Uterus (tissue), 4 donors: ENCODE data around the gene SYNE1. TPM values are rescaled to one million over a fixed set of nuclear protein-coding genes. Genes with fewer than 3 reads are reported as not detected.

ENCODE experiments used
- DNase-seq, 2 donors: peaks; one replicate each; pipeline ENCODE4 v3.0.0-alpha.2; 2019 to 2020
- H3K27ac ChIP-seq, 2 donors: fragments of 200-600 bp; sonication (generic); 1 replicate in 1 of 2; 2 replicates in 1 of 2; pipeline ENCODE4 v1.5.1; 2016 to 2018
- H3K27me3 ChIP-seq, 2 donors: fragments of 200-600 bp; sonication (generic); one replicate each; pipeline ENCODE4 v1.5.1; 2018 to 2019; ENCODE audit warnings: control low read depth in 1 of 2
- H3K36me3 ChIP-seq, 2 donors: fragments of 200-600 bp; sonication (generic); one replicate each; pipeline ENCODE4 v1.5.1; 2019; ENCODE audit warnings: control low read depth in 1 of 2
- H3K4me1 ChIP-seq, 2 donors: fragments of 200-600 bp; sonication (generic); one replicate each; pipeline ENCODE4 v1.5.1; 2018 to 2019; ENCODE audit warnings: control low read depth in 1 of 2
- H3K4me3 ChIP-seq, 2 donors: fragments of 200-600 bp; sonication (generic); 1 replicate in 1 of 2; 2 replicates in 1 of 2; pipeline ENCODE4 v1.5.1; 2018 to 2019; ENCODE audit warnings: mild to moderate bottlenecking in 1 of 2
- H3K9me3 ChIP-seq, 2 donors: fragments of 200-600 bp; sonication (generic); one replicate each; pipeline ENCODE4 v1.5.1; 2019; ENCODE audit warnings: control low read depth in 1 of 2
- POLR2A ChIP-seq, 2 donors: fragments of 450-650 bp; IDR thresholded peaks; one replicate each; pipeline ENCODE4 v1.6.1; 2016; ENCODE audit warnings: antibody characterized with exemption in 2 of 2, mild to moderate bottlenecking in 1 of 2, moderate library complexity in 1 of 2
- intact Hi-C: fragments of 100-400 bp; cut with DNase I; formaldehyde crosslinking; loops from one replicate; pipeline ENCODE4 v1.15.1; 2023; ENCODE audit warnings: low total_unique reads
- total RNA-seq, 4 donors: library from RNA; depleted of rRNA in 3 of 4; stranded (reverse); fragments of >200 nt in 3 of 4; gene quantifications; one replicate each; pipeline versions ENCODE4 v1.1.0 to v1.2.4, GENCODE V29; 2014 to 2023
- TF ChIP-seq, protein P1 (sequence below), 4 experiments: fragments of 200-600 bp in 2 of 4; fragments of 450-650 bp in 2 of 4; sonication (generic) in 2 of 4; IDR thresholded peaks; one replicate each; pipeline ENCODE4 v1.5.1; 2016 to 2019; ENCODE audit warnings: antibody characterized with exemption in 4 of 4, mild to moderate bottlenecking in 2 of 4, moderate library complexity in 1 of 4
- donor health status: DM: yes; HTN: yes; CAD: no.

SYNE1 gene
- total RNA-seq, 4 donors from 2014 or later, result 134 to 339 (median 181) TPM

GRCh38 chr6:152343735-152344360 lies 293.3 kb downstream of the SYNE1 start:
- H3K4me1 ChIP-seq, result no peaks in the 10 kb centered on the region
- peaks cover 0 to 2% of the 10 kb centered on the region in 2 donors for H3K36me3 ChIP-seq

GRCh38 chr6:152341596-152341995 lies 295.6 kb downstream of the SYNE1 start:
- no peak for DNase-seq
- intact Hi-C loops, result no loop called here
- TF ChIP-seq, protein P1, sequence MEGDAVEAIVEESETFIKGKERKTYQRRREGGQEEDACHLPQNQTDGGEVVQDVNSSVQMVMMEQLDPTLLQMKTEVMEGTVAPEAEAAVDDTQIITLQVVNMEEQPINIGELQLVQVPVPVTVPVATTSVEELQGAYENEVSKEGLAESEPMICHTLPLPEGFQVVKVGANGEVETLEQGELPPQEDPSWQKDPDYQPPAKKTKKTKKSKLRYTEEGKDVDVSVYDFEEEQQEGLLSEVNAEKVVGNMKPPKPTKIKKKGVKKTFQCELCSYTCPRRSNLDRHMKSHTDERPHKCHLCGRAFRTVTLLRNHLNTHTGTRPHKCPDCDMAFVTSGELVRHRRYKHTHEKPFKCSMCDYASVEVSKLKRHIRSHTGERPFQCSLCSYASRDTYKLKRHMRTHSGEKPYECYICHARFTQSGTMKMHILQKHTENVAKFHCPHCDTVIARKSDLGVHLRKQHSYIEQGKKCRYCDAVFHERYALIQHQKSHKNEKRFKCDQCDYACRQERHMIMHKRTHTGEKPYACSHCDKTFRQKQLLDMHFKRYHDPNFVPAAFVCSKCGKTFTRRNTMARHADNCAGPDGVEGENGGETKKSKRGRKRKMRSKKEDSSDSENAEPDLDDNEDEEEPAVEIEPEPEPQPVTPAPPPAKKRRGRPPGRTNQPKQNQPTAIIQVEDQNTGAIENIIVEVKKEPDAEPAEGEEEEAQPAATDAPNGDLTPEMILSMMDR (IDR thresholded peaks at IDR 0.05), result no peak
- TF ChIP-seq POLR2A (IDR thresholded peaks at IDR 0.05), result no peak
- H3K27me3 ChIP-seq, result no peaks in the 10 kb centered on the region
- no peak overlapping the region for H3K27ac ChIP-seq
- no peaks in the 10 kb centered on the region for H3K4me1 ChIP-seq
- H3K9me3 ChIP-seq, result no peaks in the 10 kb centered on the region
- H3K36me3 ChIP-seq, result peaks cover 0 to 2% of the 10 kb centered on the region in 2 donors
- H3K4me3 ChIP-seq, result no peak overlapping the region

More at GRCh38 chr6:152343735-152344360, 293.3 kb downstream of the SYNE1 start:
- no peak for DNase-seq
- no peaks in the 10 kb centered on the region for H3K9me3 ChIP-seq
- no peak overlapping the region for H3K4me3 ChIP-seq
- TF ChIP-seq, protein P1 (IDR thresholded peaks at IDR 0.05), result no peak
- TF ChIP-seq POLR2A (IDR thresholded peaks at IDR 0.05), result no peak
- H3K27me3 ChIP-seq, result no peaks in the 10 kb centered on the region
- intact Hi-C loops, result no loop called here
- H3K27ac ChIP-seq, result no peak overlapping the region

GRCh38 chr6:152338335-152339125 lies 298.6 kb downstream of the SYNE1 start:
- H3K27me3 ChIP-seq, result no peaks in the 10 kb centered on the region
- H3K4me3 ChIP-seq, result no peak overlapping the region
- no peak overlapping the region for H3K27ac ChIP-seq
- H3K4me1 ChIP-seq, result no peaks in the 10 kb centered on the region
- intact Hi-C loops, result no loop called here
- no peak for TF ChIP-seq POLR2A (IDR thresholded peaks at IDR 0.05)
- TF ChIP-seq, protein P1 (IDR thresholded peaks at IDR 0.05), result peak; percentile 72 to 89 (median 80)
- H3K36me3 ChIP-seq, result no peaks in the 10 kb centered on the region
- no peaks in the 10 kb centered on the region for H3K9me3 ChIP-seq
- peak; percentile 56 to 69 for DNase-seq

DNA sequence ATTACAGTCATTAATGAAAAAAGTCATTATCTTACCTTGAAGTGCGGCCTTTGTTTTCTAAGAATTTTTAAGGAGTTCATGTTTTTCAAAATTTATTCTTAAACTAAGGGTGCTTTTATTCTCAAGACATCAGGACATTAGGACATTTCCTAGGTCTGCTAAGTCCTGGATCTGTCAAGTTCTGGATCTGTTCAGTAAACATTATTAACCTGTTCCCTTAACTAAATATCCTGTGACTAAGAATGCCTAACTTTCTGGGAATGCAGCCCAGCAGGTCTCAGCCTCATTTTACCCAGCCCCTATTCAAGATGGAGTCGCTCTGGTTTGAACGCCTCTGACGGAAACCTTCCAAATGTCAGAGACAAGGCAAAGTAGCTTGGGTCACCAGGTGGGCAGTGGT lies 302.6 kb downstream of the SYNE1 start:
- no peaks in the 10 kb centered on the region for H3K36me3 ChIP-seq
- intact Hi-C loops, result no loop called here

More for the DNA sequence above, 302.6 kb downstream of the SYNE1 start:
- H3K9me3 ChIP-seq, result no peaks in the 10 kb centered on the region
- TF ChIP-seq, protein P1 (IDR thresholded peaks at IDR 0.05), result no peak
- TF ChIP-seq POLR2A (IDR thresholded peaks at IDR 0.05), result no peak
- DNase-seq, result no peak
- H3K4me1 ChIP-seq, result no peaks in the 10 kb centered on the region
- H3K4me3 ChIP-seq, result no peak overlapping the region
- no peak overlapping the region for H3K27ac ChIP-seq
- no peaks in the 10 kb centered on the region for H3K27me3 ChIP-seq
